C4-2B (cell line): ENCODE measurements around the gene POLN.

Experiments
- CTCF ChIP-seq: fragments of 450-650 bp; conservative IDR thresholded peaks from 2 replicates; pipeline ENCODE4 v1.5.1; 2017; ENCODE audit warnings: mild to moderate bottlenecking
- ZFX ChIP-seq: fragments of 450-650 bp; IDR thresholded peaks from 2 replicates; pipeline ENCODE4 v1.6.1; 2017

- TF ChIP-seq CTCF, result no peak
- no peak for TF ChIP-seq ZFX
Observed at GRCh38 chr4:2269206-2269531, 27.2 kb upstream of the POLN start.
